H1 (cell line): ENCODE results near the gene CDK5RAP3. TPM values are rescaled to one million over a fixed set of nuclear protein-coding genes. Genes with fewer than 3 reads are reported as not detected.

ENCODE experiments used
- CHD2 ChIP-seq: IDR thresholded peaks from 2 replicates; pipeline ENCODE4 v1.6.1; 2012; ENCODE audit warnings: low read length, improper control_type of control experiment
- EP300 ChIP-seq, 2 experiments: IDR thresholded peaks; 1 replicate in 1 of 2; 2 replicates in 1 of 2; pipeline ENCODE4 v1.6.1; 2011 to 2012; ENCODE audit warnings: low read depth in 2 of 2, low read length in 2 of 2, mild to moderate bottlenecking in 2 of 2, borderline replicate concordance in 1 of 2, inconsistent platforms in 1 of 2, moderate library complexity in 1 of 2
- MAX ChIP-seq: IDR thresholded peaks from 2 replicates; pipeline ENCODE4 v1.6.1; 2012; ENCODE audit warnings: inconsistent platforms
- RXRA ChIP-seq: IDR thresholded peaks from 2 replicates; pipeline ENCODE4 v1.6.1; 2011; ENCODE audit warnings: low read depth, mild to moderate bottlenecking, low read length, moderate library complexity; ENCODE audit not compliant: insufficient read depth
- SIN3A ChIP-seq, 2 experiments: IDR thresholded peaks in 1 of 2; conservative IDR thresholded peaks in 1 of 2; 2 replicates each; pipeline ENCODE4 v1.6.1; 2011 to 2012; ENCODE audit warnings: low read length in 2 of 2, improper control_type of control experiment in 1 of 2, low read depth in 1 of 2, mild to moderate bottlenecking in 1 of 2
- TAF7 ChIP-seq: optimal IDR thresholded peaks from 2 replicates; pipeline ENCODE3; 2011; ENCODE audit warnings: low read depth, mild to moderate bottlenecking, inconsistent platforms, low read length, moderate library complexity, borderline replicate concordance
- USF2 ChIP-seq: IDR thresholded peaks from 2 replicates; pipeline ENCODE4 v1.6.1; 2011; ENCODE audit warnings: low read length, improper control_type of control experiment
- polyA plus RNA-seq, 7 experiments: library from polyadenylated mRNA; depleted of rRNA in 3 of 7; stranded (reverse) in 5 of 7; unstranded in 2 of 7; fragments of >200 nt in 5 of 7; fragments of 200-250 nt in 2 of 7; gene quantifications; 1 replicate in 5 of 7; 2 replicates in 1 of 7; 4 replicates in 1 of 7; pipeline versions ENCODE4 v1.2.1 to v1.2.3, GENCODE V29; 2011 to 2013; ENCODE audit warnings: missing spikeins in 2 of 7, mixed read lengths in 2 of 7
- total RNA-seq: library from RNA; stranded (reverse); fragmentation: NEBNext Ultra II Directional; extraction: Animal tissue kit (Norgen Biotek cat#: 25700); gene quantifications from 2 replicates; pipeline ENCODE4 v1.2.1, GENCODE V29; 2021

CDK5RAP3 gene
- total and polyA plus RNA-seq, 2 of the 8 experiments (the other 6 are each of a cell fraction or from before 2014, with no cell fraction given) = 88.2 to 93.2 TPM

GRCh38 chr17:47983492-47984223 lies 12.7 kb downstream of the CDK5RAP3 start (continued):
- TF ChIP-seq USF2 = no peak
- TF ChIP-seq MAX = no peak
- no peak for TF ChIP-seq RXRA
- no peak for TF ChIP-seq CHD2
- no peak for TF ChIP-seq EP300 (IDR thresholded peaks at IDR 0.05; ENCODE audit: borderline replicate concordance in 1 of 2, low read depth in 2 of 2, low read length in 2 of 2)
- TF ChIP-seq TAF7 = no peak
- no peak for TF ChIP-seq SIN3A (conservative IDR thresholded peaks at IDR 0.05 in 1 of 2, IDR thresholded peaks at IDR 0.05 in 1 of 2; ENCODE audit: low read depth in 1 of 2, low read length in 2 of 2)
